Stomach (tissue), 4 donors: Measurements from ENCODE around the gene TUBB6.

Experiments used
- CTCF ChIP-seq, 7 experiments: fragments of 450-650 bp in 4 of 7; fragments of 200-600 bp in 3 of 7; sonication (generic) in 3 of 7; IDR thresholded peaks; one replicate each; pipeline ENCODE4 v1.5.1; 2016 to 2019; ENCODE audit warnings: antibody characterized with exemption in 7 of 7, control low read depth in 2 of 7, mild to moderate bottlenecking in 1 of 7
- EP300 ChIP-seq: sonication (generic); formaldehyde crosslinking; IDR thresholded peaks from one replicate; pipeline ENCODE4 v1.6.1; 2017; ENCODE audit warnings: antibody characterized with exemption
- POLR2A ChIP-seq, 4 donors: fragments of 450-650 bp; IDR thresholded peaks; one replicate each; pipeline ENCODE4 v1.6.1; 2016; ENCODE audit warnings: antibody characterized with exemption in 4 of 4, control low read depth in 2 of 4, mild to moderate bottlenecking in 1 of 4, moderate library complexity in 1 of 4
- POLR2AphosphoS5 ChIP-seq, 3 donors: sonication (generic); formaldehyde crosslinking; IDR thresholded peaks; one replicate each; pipeline ENCODE4 v1.6.1; 2016; ENCODE audit warnings: antibody characterized with exemption in 3 of 3

GRCh38 chr18:12328179-12328823 lies 20.3 kb downstream of the TUBB6 start:
- no peak for TF ChIP-seq CTCF (IDR thresholded peaks at IDR 0.05)
- TF ChIP-seq EP300 = no peak
- TF ChIP-seq POLR2A (IDR thresholded peaks at IDR 0.05) = no peak
- no peak for TF ChIP-seq POLR2AphosphoS5 (IDR thresholded peaks at IDR 0.05)
